Adrenal gland (tissue), 5 donors: ENCODE results near the gene AHRR.

Experiments
- POLR2A ChIP-seq, 2 donors: fragments of 450-650 bp; IDR thresholded peaks; one replicate each; pipeline ENCODE4 v1.6.1; 2017; ENCODE audit warnings: antibody characterized with exemption in 2 of 2, mild to moderate bottlenecking in 2 of 2, moderate library complexity in 1 of 2
- TF ChIP-seq, protein P1 (sequence below), 6 experiments: fragments of 450-650 bp in 4 of 6; fragments of 200-600 bp in 2 of 6; sonication (generic) in 1 of 6; IDR thresholded peaks; 1 replicate in 5 of 6; 2 replicates in 1 of 6; pipeline versions ENCODE4 v1.5.1 to v1.8.0; 2016 to 2021; ENCODE audit warnings: antibody characterized with exemption in 6 of 6, mild to moderate bottlenecking in 2 of 6, moderate library complexity in 1 of 6
- donor health status: DM: no; HTN: no; CAD: no.

DNA sequence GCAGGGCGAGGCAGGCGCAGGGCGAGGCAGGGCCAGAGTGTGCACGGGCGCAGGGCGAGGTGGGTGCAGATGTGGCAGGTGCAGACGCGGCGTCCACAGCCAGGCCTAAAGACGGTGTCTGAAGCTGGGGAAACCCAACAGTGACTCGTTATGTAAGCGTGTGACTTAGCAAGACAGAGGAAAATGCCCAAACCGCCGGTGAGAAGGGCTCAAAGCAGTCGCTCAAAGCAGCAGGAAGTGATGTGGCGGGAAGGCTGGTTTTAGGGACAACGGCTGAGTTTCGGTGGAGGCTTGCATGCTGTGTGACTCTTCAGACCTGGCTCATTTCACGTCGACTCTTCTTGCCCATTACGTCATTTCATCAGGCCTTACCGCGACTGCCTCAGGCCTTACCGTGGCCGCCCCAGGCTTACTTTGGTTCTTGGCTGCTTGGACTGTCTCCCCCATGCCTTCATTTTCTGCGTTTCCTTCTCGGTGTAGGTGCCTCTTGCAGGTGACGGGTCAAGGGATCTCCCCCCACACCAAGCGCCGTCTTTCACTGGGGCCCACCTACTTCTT lies 71.0 kb downstream of the AHRR start:
- TF ChIP-seq POLR2A (IDR thresholded peaks at IDR 0.05): no peak
- TF ChIP-seq, protein P1, sequence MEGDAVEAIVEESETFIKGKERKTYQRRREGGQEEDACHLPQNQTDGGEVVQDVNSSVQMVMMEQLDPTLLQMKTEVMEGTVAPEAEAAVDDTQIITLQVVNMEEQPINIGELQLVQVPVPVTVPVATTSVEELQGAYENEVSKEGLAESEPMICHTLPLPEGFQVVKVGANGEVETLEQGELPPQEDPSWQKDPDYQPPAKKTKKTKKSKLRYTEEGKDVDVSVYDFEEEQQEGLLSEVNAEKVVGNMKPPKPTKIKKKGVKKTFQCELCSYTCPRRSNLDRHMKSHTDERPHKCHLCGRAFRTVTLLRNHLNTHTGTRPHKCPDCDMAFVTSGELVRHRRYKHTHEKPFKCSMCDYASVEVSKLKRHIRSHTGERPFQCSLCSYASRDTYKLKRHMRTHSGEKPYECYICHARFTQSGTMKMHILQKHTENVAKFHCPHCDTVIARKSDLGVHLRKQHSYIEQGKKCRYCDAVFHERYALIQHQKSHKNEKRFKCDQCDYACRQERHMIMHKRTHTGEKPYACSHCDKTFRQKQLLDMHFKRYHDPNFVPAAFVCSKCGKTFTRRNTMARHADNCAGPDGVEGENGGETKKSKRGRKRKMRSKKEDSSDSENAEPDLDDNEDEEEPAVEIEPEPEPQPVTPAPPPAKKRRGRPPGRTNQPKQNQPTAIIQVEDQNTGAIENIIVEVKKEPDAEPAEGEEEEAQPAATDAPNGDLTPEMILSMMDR (IDR thresholded peaks at IDR 0.05): no peak
